Ishikawa (cell line): Measurements from ENCODE around the gene CNTN1.

ENCODE experiments used
- CEBPB ChIP-seq: IDR thresholded peaks from 2 replicates; pipeline ENCODE4 v1.6.1; 2012
- CREB1 ChIP-seq: IDR thresholded peaks from 2 replicates; pipeline ENCODE4 v1.6.1; 2012; ENCODE audit warnings: low read depth
- EGR1 ChIP-seq: IDR thresholded peaks from 2 replicates; pipeline ENCODE4 v1.6.1; 2012
- EP300 ChIP-seq: IDR thresholded peaks from 2 replicates; pipeline ENCODE4 v1.6.1; 2012; ENCODE audit warnings: borderline replicate concordance
- FOXM1 ChIP-seq: IDR thresholded peaks from 2 replicates; pipeline ENCODE4 v1.6.1; 2012; ENCODE audit warnings: low read depth, borderline replicate concordance
- NFIC ChIP-seq: IDR thresholded peaks from 2 replicates; pipeline ENCODE4 v1.6.1; 2012
- RAD21 ChIP-seq: IDR thresholded peaks from 2 replicates; pipeline ENCODE4 v1.6.1; 2012; ENCODE audit warnings: low read depth
- REST ChIP-seq: IDR thresholded peaks from 2 replicates; pipeline ENCODE4 v1.6.1; 2012; ENCODE audit warnings: low read depth, mild to moderate bottlenecking
- TAF1 ChIP-seq: IDR thresholded peaks from 2 replicates; pipeline ENCODE4 v1.6.1; 2012; ENCODE audit warnings: low read depth, mild to moderate bottlenecking
- TCF12 ChIP-seq: IDR thresholded peaks from 2 replicates; pipeline ENCODE4 v1.6.1; 2012; ENCODE audit warnings: low read depth
- TEAD4 ChIP-seq: IDR thresholded peaks from 2 replicates; pipeline ENCODE4 v1.6.1; 2012
- USF1 ChIP-seq: IDR thresholded peaks from 2 replicates; pipeline ENCODE4 v1.6.1; 2012
- YY1 ChIP-seq: IDR thresholded peaks from 2 replicates; pipeline ENCODE4 v1.6.1; 2012; ENCODE audit warnings: low read depth
- ZBTB7A ChIP-seq: IDR thresholded peaks from 2 replicates; pipeline ENCODE4 v1.6.1; 2012; ENCODE audit warnings: low read depth
- TF ChIP-seq, protein P1 (sequence below): IDR thresholded peaks from 2 replicates; pipeline ENCODE4 v1.6.1; 2012

Gene CNTN1

GRCh38 chr12:40726366-40726765 is 34.1 kb downstream of the CNTN1 start:
- TF ChIP-seq ZBTB7A, result no peak
- TF ChIP-seq EGR1, result no peak
- no peak for TF ChIP-seq CEBPB
- TF ChIP-seq TCF12, result no peak
- no peak for TF ChIP-seq USF1
- no peak for TF ChIP-seq CREB1
- TF ChIP-seq YY1, result no peak

DNA sequence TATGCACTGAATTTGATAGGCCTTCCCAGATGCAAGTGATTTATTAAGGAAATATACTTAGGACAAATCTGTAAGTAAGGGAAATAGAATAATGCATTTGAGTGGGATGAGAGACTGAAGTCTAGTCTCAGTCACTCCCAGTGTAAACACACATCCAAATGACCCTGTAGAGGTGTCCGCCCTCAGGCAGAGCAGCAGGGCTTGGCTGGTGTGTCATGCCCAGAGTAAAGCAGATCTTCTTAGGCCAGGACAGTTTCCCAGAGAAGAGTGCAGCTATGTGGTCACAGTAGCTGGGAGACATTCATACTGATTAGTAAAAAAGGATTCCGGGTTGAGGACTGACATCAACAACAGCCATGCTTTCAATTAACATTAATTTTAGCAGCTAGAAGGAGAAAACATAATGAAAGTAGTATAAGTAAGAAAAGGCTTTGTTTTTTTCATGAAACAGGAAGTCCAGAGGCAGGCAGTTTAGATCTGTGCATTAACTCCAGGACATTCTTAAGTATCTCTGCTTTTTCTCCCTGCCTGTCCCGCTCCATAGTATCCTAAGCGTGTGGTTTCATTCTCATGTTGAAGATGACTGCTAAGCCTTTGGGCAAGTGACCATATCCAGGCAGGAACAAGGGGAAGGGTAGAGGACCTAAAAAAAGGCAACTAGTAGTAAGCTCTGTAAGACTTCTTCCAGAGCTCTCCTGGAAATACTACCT is 35.7 kb downstream of the CNTN1 start:
- TF ChIP-seq NFIC (no peak), EGR1 (no peak), CREB1 (no peak), RAD21 (no peak), TEAD4 (no peak), CEBPB (no peak), EP300 (no peak), TCF12 (no peak), REST (no peak), YY1 (no peak), ZBTB7A (no peak), FOXM1 (no peak), USF1 (no peak), TAF1 (no peak)
- TF ChIP-seq, protein P1, sequence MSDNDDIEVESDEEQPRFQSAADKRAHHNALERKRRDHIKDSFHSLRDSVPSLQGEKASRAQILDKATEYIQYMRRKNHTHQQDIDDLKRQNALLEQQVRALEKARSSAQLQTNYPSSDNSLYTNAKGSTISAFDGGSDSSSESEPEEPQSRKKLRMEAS, result no peak

GRCh38 chr12:40730281-40730680 is 38.0 kb downstream of the CNTN1 start:
- TF ChIP-seq REST (peak; percentile 80), USF1 (no peak)

- TF ChIP-seq EGR1 (no peak), USF1 (no peak), RAD21 (no peak), TEAD4 (no peak), REST (no peak), CEBPB (no peak), TAF1 (no peak), NFIC (no peak), YY1 (no peak), TCF12 (no peak), ZBTB7A (no peak), FOXM1 (no peak), CREB1 (no peak)
Measured at GRCh38 chr12:40733871-40734270, 41.6 kb downstream of the CNTN1 start.
